OCI-LY1 (cell line): Measurements from ENCODE around the gene UBTD1.
"Not testable (repeated sequence)": the region's sequence is repeated elsewhere in the genome, so short reads cannot be mapped to it uniquely, and the experiment has no call there.

Source experiments
- EZH2 ChIP-seq: fragments of 200-600 bp; sonication (generic), shearing (Covaris generic); IDR thresholded peaks from 2 replicates; pipeline ENCODE4 v1.8.0; 2017; ENCODE audit warnings: borderline replicate concordance, mixed run types, mild to moderate bottlenecking, antibody characterized with exemption, low read length, moderate library complexity, mixed read lengths
- TF ChIP-seq, protein P1 (sequence below): fragments of 200-600 bp; sonication (generic), shearing (Covaris generic); IDR thresholded peaks from 2 replicates; pipeline ENCODE4 v1.5.1; 2017; ENCODE audit warnings: mild to moderate bottlenecking, antibody characterized with exemption, low read length, moderate library complexity, mixed read lengths

- TF ChIP-seq, protein P1, sequence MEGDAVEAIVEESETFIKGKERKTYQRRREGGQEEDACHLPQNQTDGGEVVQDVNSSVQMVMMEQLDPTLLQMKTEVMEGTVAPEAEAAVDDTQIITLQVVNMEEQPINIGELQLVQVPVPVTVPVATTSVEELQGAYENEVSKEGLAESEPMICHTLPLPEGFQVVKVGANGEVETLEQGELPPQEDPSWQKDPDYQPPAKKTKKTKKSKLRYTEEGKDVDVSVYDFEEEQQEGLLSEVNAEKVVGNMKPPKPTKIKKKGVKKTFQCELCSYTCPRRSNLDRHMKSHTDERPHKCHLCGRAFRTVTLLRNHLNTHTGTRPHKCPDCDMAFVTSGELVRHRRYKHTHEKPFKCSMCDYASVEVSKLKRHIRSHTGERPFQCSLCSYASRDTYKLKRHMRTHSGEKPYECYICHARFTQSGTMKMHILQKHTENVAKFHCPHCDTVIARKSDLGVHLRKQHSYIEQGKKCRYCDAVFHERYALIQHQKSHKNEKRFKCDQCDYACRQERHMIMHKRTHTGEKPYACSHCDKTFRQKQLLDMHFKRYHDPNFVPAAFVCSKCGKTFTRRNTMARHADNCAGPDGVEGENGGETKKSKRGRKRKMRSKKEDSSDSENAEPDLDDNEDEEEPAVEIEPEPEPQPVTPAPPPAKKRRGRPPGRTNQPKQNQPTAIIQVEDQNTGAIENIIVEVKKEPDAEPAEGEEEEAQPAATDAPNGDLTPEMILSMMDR, result not testable (repeated sequence)
- not testable (repeated sequence) for TF ChIP-seq EZH2
Measured at GRCh38 chr10:97528876-97529275, 30.2 kb downstream of the UBTD1 start.
